SJSA1 (cell line): ENCODE results near the gene GLI3. TPM values are rescaled to one million over a fixed set of nuclear protein-coding genes. Genes with fewer than 3 reads are reported as not detected.

Source experiments
- DNase-seq, 2 experiments: peaks; one replicate each; pipeline ENCODE4 v3.0.0-alpha.2; 2015 to 2020; ENCODE audit warnings: low spot score in 2 of 2, low read depth in 1 of 2
- H3K27ac ChIP-seq: fragments of 250-450 bp; sonication (Bioruptor Pico); 2 replicates; pipeline ENCODE4 v1.5.1; 2020; ENCODE audit warnings: mild to moderate bottlenecking, moderate library complexity
- H3K27me3 ChIP-seq: fragments of 250-450 bp; sonication (Bioruptor Pico); replicated peaks from 2 replicates; pipeline ENCODE4 v1.5.1; 2020; ENCODE audit warnings: mild to moderate bottlenecking, moderate library complexity
- H3K36me3 ChIP-seq: fragments of 250-450 bp; sonication (Bioruptor Pico); 2 replicates; pipeline ENCODE4 v1.5.1; 2020; ENCODE audit warnings: mild to moderate bottlenecking
- H3K4me1 ChIP-seq: fragments of 250-450 bp; sonication (Bioruptor Pico); replicated peaks from 2 replicates; pipeline ENCODE4 v1.6.1; 2021; ENCODE audit warnings: mild to moderate bottlenecking
- H3K4me3 ChIP-seq: fragments of 250-450 bp; sonication (Bioruptor Pico); 2 replicates; pipeline ENCODE4 v1.5.1; 2020; ENCODE audit warnings: mild to moderate bottlenecking
- H3K9me3 ChIP-seq: fragments of 250-450 bp; sonication (Bioruptor Pico); replicated peaks from 2 replicates; pipeline ENCODE4 v1.5.1; 2020; ENCODE audit warnings: mild to moderate bottlenecking
- total RNA-seq: library from RNA; depleted of rRNA; stranded (reverse); fragments of >200 nt; shearing (Covaris generic); gene quantifications from 2 replicates; pipeline ENCODE4 v1.2.3, GENCODE V29; 2014

GLI3 gene
- total RNA-seq, 1 experiment from 2014 or later, result 1.7 TPM

GRCh38 chr7:42104231-42104630 lies 132.8 kb downstream of the GLI3 start:
- Histone ChIP-seq H3K4me3 (no peak overlapping the region), H3K4me1 (peaks cover 21% of the 10 kb centered on the region), H3K27ac (no peak overlapping the region), H3K9me3 (no peaks in the 10 kb centered on the region), H3K36me3 (no peaks in the 10 kb centered on the region), H3K27me3 (no peaks in the 10 kb centered on the region)
- no peak for DNase-seq

GRCh38 chr7:42103456-42103855 lies 133.6 kb downstream of the GLI3 start:
- Histone ChIP-seq H3K9me3 (no peaks in the 10 kb centered on the region), H3K27me3 (no peaks in the 10 kb centered on the region), H3K4me1 (peaks cover 20% of the 10 kb centered on the region), H3K27ac (no peak overlapping the region), H3K4me3 (no peak overlapping the region), H3K36me3 (no peaks in the 10 kb centered on the region)
- no peak for DNase-seq

GRCh38 chr7:42103020-42103419 lies 134.0 kb downstream of the GLI3 start:
- Histone ChIP-seq H3K27me3 (no peaks in the 10 kb centered on the region), H3K4me1 (peaks cover 15% of the 10 kb centered on the region)

GRCh38 chr7:42102301-42102700 lies 134.7 kb downstream of the GLI3 start:
- Histone ChIP-seq H3K9me3 (no peaks in the 10 kb centered on the region), H3K27me3 (no peaks in the 10 kb centered on the region), H3K4me1 (peaks cover 8% of the 10 kb centered on the region), H3K36me3 (no peaks in the 10 kb centered on the region), H3K27ac (no peak overlapping the region), H3K4me3 (no peak overlapping the region)
- no peak for DNase-seq

More at GRCh38 chr7:42103020-42103419, 134.0 kb downstream of the GLI3 start:
- no peaks in the 10 kb centered on the region for H3K9me3 ChIP-seq
- no peak for DNase-seq
- H3K27ac ChIP-seq, result no peak overlapping the region
- H3K4me3 ChIP-seq, result no peak overlapping the region
- H3K36me3 ChIP-seq, result no peaks in the 10 kb centered on the region

GRCh38 chr7:42100156-42100508 lies 136.9 kb downstream of the GLI3 start:
- Histone ChIP-seq H3K4me3 (no peak overlapping the region), H3K27ac (no peak overlapping the region), H3K9me3 (no peaks in the 10 kb centered on the region), H3K4me1 (no peaks in the 10 kb centered on the region), H3K27me3 (no peaks in the 10 kb centered on the region), H3K36me3 (no peaks in the 10 kb centered on the region)
- DNase-seq, result no peak

- Histone ChIP-seq H3K36me3 (no peaks in the 10 kb centered on the region), H3K4me1 (no peaks in the 10 kb centered on the region), H3K9me3 (no peaks in the 10 kb centered on the region), H3K27me3 (no peaks in the 10 kb centered on the region), H3K27ac (no peak overlapping the region), H3K4me3 (no peak overlapping the region)
- no peak for DNase-seq
Measured at GRCh38 chr7:42099470-42100155, 137.4 kb downstream of the GLI3 start.

GRCh38 chr7:42099066-42099465 lies 137.9 kb downstream of the GLI3 start:
- no peak for DNase-seq
- Histone ChIP-seq H3K27me3 (no peaks in the 10 kb centered on the region), H3K4me1 (no peaks in the 10 kb centered on the region), H3K27ac (no peak overlapping the region), H3K4me3 (no peak overlapping the region), H3K9me3 (no peaks in the 10 kb centered on the region), H3K36me3 (no peaks in the 10 kb centered on the region)

- no peak overlapping the region for H3K4me3 ChIP-seq
- H3K36me3 ChIP-seq, result no peaks in the 10 kb centered on the region
- no peaks in the 10 kb centered on the region for H3K9me3 ChIP-seq
- no peak for DNase-seq
- H3K27me3 ChIP-seq, result no peaks in the 10 kb centered on the region
- no peaks in the 10 kb centered on the region for H3K4me1 ChIP-seq
- no peak overlapping the region for H3K27ac ChIP-seq
Measured at GRCh38 chr7:42097752-42098151, 139.3 kb downstream of the GLI3 start.

- H3K4me1 ChIP-seq, result peaks cover 4% of the 10 kb centered on the region
- H3K9me3 ChIP-seq, result no peaks in the 10 kb centered on the region
Measured at GRCh38 chr7:42096681-42097561, 140.1 kb downstream of the GLI3 start.

GRCh38 chr7:42096268-42096667 lies 140.7 kb downstream of the GLI3 start:
- no peaks in the 10 kb centered on the region for H3K36me3 ChIP-seq
- H3K27ac ChIP-seq, result no peak overlapping the region
- H3K9me3 ChIP-seq, result no peaks in the 10 kb centered on the region
- DNase-seq, result no peak
- no peaks in the 10 kb centered on the region for H3K27me3 ChIP-seq
- no peak overlapping the region for H3K4me3 ChIP-seq
- peaks cover 11% of the 10 kb centered on the region for H3K4me1 ChIP-seq

More at GRCh38 chr7:42096681-42097561, 140.1 kb downstream of the GLI3 start:
- no peak overlapping the region for H3K4me3 ChIP-seq
- no peaks in the 10 kb centered on the region for H3K36me3 ChIP-seq
- no peak for DNase-seq
- no peak overlapping the region for H3K27ac ChIP-seq
- H3K27me3 ChIP-seq, result no peaks in the 10 kb centered on the region

GRCh38 chr7:42095791-42096190 lies 141.2 kb downstream of the GLI3 start:
- no peak overlapping the region for H3K4me3 ChIP-seq
- peaks cover 15% of the 10 kb centered on the region for H3K4me1 ChIP-seq
- no peaks in the 10 kb centered on the region for H3K27me3 ChIP-seq
- no peak for DNase-seq
- no peaks in the 10 kb centered on the region for H3K9me3 ChIP-seq
- H3K27ac ChIP-seq, result no peak overlapping the region
- no peaks in the 10 kb centered on the region for H3K36me3 ChIP-seq

GRCh38 chr7:42093349-42093905 lies 143.6 kb downstream of the GLI3 start:
- Histone ChIP-seq H3K36me3 (no peaks in the 10 kb centered on the region), H3K27me3 (no peaks in the 10 kb centered on the region), H3K4me1 (peaks cover 15% of the 10 kb centered on the region), H3K9me3 (no peaks in the 10 kb centered on the region; the same call in 1 of the 2 replicates), H3K27ac (no peak overlapping the region), H3K4me3 (no peak overlapping the region)
- DNase-seq, result no peak

GRCh38 chr7:42091461-42092291 lies 145.3 kb downstream of the GLI3 start:
- DNase-seq, result peak; percentile 59 to 71
- no peaks in the 10 kb centered on the region for H3K27me3 ChIP-seq
- H3K4me3 ChIP-seq, result no peak overlapping the region
- H3K27ac ChIP-seq, result no peak overlapping the region
- no peaks in the 10 kb centered on the region for H3K36me3 ChIP-seq
- H3K4me1 ChIP-seq, result peaks cover 15% of the 10 kb centered on the region
- H3K9me3 ChIP-seq, result no peaks in the 10 kb centered on the region; the same call in 1 of the 2 replicates
